GM21737 (cell line): ENCODE measurements around the gene PDE2A.
"Not testable (repeated sequence)": the region's sequence is repeated elsewhere in the genome, so short reads cannot be mapped to it uniquely, and the experiment has no call there.

ENCODE experiments used
- ATAC-seq: cut with Tn5 transposase; IDR thresholded peaks from one replicate; pipeline ENCODE4 v1.9.1; 2021; ENCODE audit warnings: mild to moderate bottlenecking, moderate library complexity; ENCODE audit not compliant: unreplicated experiment

PDE2A gene

DNA sequence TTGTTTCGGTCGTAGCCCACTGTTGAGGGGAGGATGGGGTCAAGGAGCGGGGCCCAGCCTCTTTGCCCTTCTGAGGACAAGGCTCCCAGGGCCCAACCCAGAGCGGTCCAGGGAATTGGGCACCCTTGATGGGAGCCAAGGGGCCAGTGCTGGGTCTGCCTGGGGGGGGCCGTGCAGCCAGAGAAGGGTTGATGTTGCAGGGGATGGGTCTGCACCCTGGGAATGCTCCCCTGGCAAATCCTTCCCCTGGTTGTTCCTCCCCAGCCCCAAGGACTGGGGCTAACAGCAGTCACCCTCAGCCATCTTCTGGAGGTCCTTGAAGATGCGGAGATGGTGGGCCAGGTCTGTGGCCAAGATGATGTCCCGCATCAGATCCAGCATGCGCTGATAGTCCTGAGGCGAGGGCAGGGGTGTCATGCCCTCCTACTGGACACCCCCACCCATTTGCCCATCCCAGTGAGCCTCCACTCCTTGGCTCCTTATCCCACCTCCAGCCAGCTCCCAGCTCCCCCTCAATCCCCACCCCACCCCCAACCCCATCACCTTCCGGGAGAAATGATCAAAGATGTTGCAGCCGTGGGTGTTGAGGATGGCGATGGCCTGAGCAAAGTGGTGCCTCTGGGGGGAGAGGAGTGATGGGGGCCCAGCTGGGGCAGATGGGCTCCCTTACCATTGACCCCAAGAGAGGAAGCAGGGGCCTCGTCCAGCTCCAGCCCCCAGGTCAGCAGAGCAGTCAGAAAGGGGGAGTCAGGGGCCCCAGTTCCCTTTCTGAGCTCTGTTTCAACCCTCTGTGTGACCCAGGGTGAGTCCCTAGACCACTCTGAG lies 95.0 kb downstream of the PDE2A start:
- ATAC-seq = no peak

DNA sequence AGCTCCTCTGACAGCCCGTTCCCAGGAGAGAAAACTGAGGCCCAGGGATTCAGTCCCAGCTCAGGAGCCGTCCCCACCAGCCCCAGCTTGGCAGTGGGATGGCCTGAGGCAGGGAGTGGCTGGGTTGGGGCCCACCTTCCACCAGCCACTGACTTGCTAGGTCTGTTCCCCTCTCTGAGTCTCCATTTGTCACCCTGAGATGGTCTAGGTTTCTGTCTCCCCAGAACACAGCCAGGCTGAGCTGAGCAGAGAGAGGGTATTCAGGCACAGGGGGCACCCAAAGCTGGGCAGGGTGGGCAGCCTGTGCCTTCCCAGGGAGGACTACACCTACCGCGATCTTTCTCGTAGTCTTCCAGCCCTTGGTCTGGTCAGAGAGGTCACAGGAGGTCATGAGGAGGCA lies 95.7 kb downstream of the PDE2A start:
- no peak for ATAC-seq

DNA sequence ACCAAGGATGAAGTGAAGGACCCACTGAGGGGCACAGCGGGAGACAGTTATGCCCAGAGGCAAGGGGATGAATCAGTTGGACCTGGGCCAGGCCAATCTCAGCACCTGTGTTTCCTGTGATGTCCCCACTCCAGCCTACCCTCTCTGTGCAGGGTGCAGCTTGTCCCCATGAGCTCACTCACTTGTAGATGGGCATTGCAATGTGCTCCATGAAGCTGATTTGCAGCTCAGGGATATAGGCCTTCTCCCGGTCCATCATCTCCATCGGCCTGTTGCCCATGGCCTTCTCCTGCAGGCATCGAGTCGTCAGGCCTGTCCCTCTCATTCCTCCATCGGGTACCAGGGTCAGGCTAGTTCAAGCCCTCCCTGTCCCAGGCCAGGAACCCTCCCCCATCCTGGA lies 96.2 kb downstream of the PDE2A start:
- ATAC-seq = no peak

DNA sequence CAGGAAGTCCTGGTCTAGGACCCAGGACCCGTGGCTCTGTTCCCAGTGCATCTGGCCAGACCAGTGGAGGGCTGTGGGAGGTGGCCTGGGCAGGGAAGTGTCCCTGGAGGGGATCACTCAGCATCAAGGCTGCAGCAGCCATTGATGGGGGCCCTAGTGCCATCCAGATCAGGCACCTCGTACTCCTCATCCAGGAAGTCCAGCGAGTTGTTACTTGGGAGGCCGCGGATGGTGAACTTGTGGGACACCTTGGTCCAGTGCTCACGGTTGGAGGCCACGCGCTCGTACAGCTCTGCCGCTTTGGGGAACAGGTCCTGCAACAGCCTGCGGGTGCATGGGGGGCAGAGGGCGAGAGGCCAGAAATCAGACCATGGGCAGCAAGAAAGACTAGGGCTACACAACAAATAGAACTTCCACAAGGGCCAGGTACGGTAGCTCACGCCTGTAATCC lies 96.9 kb downstream of the PDE2A start:
- no peak for ATAC-seq

DNA sequence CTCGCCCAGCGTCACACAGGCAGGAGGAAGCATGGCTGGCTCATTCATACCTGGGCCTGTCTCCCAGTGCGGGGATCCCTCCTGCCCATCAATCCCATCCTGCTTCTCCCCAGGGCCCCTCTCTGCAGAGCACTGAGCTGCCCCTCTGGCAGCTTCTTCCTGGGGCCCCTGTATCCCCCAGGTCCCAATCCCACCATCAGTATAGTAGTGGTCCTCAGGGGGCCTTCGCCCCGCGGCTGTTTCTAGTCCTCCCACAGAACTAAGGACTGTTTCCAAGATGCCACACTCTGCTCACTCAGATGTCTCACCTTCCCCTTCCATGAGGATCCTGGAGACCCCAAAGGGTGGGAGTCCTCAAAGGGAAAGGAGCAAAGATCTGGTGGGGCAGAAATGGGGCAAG lies 97.6 kb downstream of the PDE2A start:
- ATAC-seq = no peak

DNA sequence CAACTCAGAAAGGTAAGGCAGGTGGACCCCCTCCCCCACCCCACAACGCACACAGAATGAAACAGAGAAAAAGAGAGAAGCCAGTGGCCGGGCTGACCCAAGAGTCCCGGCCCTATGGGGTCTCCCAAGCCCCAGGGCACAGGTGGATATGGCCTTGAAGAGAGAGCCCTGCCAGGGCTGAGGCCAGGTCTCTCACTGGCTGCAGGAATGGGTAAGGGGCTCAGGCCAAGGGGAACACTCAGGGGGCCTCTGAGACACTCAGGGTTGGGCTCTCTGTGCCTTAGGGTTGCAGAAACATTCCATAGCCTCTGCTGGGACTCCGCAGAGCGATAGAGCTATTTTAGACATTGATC lies 98.0 kb downstream of the PDE2A start:
- ATAC-seq = no peak

DNA sequence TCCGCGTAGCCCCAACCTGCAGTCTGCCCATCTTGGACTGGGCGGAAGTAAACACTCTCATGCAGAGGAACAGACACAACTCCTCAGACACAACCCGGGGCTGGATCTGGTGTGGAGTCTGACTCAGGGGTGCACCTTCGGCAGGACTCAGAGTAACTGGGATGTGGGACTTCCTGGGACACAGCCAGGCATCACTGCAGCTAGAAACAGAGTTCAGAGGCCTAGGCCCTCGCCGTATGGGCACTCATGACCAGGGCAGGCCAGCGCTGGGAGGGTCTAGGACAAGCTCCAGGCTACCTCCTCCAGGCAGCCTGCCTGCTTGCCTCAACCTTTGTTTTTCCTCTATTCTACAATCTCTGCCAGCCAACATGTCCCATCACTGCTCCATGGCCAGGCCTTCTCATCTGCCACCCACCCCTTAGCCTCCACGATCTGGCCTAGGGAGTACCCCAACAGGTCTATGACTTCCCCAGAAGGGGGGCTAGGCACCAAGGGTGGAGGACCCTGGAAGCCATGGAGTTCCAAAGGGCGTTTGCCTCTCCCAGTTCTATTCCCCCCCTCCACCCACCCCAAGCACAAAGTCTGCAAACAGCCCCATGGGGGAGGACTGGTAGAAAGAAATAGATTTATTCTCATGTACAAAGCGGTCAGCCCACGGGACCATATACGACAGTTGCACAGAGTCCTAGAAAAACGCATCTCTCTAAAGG lies 98.5 kb downstream of the PDE2A start:
- no peak for ATAC-seq

DNA sequence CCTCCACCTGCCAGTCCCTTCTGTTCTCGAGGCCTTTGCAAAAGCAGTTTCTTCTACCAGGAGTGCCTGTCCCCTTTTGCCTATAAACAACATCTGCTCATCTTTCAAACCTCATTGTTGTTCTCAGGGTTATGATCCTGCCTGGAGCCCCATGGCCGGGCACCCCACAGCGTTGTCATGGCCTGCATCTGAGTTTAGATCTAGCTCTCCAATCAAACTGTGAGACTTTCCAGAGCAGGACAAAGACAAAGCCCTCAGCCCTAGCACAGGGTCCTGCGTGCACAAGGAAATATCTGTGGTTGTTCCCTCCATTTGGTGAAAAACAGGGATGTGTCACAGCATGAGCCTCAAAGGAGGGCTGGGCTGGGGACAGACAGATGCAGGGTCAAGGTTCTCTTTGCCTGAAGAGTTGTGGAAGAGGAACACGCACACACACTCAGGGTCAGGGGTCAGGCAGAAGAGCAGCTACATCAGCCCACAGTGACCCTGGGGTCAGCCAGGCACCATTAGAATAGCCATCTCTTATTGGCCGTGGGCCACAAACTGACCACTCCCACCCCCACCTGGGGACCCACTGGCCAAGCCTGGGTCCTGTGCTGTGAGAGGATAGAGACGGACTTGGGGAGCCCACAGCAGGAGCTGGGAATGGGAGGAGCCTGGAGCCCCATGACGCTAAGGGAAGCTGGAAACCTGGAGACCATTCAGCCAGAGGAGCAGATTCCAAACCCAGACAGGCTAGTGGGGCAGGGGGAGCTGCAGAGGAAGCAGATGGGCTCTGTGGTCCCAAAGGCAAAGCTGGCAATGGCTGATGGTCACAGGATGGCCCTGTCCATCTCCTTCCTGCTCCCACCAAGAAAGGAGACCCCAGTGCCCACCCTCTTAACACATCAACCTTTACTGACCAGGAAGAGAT lies 99.4 kb downstream of the PDE2A start:
- no peak for ATAC-seq

DNA sequence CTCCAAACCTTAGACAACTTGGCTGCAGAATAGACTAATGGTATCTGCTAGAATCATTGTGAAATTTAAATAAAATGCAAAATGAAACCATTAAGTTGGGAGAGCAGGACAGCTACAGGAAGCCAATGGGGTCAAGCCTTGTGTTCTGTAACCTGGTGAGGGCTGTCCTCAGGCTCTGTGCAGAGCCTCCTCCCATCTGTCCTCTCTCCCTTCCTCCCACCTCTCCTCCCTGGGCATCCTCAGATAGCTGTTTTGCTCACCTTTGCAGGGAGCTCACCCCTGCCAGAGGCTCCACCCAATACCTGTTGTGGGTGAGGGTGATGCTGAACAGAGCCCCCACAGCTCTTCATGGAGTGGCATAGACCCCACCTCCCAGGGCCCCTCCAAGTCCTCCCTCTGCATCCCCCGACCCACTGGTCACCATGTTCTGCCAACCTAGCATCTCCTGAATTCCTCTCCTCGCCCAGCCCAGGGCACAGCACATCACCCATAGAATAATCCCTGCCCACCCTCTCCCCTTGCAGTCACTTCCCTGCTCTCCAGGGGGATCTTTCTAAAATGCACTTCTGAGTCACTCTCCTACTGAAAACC lies 100.3 kb downstream of the PDE2A start:
- no peak for ATAC-seq

DNA sequence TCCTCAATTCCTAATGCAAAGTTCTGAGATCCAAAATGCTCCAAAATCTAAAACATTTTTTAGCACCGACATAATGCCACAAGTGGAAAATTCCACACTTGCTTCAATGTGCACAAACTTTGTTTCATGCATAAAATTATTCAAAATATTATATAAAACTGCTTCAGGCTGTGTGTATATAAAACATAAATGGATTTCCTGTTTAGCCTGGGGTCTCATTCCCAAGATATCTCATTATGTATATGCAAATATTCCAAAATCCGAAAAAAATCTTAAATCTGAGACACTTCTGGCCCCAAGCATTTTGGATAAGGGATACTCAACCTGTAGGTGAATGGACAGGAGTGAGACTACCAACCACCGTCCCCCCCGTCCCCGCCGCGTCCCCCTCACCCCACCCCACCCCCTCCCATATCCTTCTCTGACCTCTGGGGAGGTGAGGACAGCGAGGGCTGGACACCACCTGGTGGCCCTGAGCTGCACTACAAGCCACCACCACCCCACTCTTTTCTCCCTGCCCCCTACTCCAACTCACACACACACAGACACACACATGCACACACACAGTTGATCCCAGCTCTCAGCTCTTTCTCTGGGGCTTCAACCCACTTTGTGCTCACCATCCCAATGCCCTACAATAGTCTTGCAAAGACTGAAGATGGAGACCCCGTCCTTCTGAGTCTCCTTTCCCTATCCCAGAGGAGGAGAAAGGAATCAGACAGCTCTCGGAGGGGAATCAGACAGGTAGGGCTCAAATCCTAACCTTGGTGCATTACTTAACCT lies 101.0 kb downstream of the PDE2A start:
- no peak for ATAC-seq

DNA sequence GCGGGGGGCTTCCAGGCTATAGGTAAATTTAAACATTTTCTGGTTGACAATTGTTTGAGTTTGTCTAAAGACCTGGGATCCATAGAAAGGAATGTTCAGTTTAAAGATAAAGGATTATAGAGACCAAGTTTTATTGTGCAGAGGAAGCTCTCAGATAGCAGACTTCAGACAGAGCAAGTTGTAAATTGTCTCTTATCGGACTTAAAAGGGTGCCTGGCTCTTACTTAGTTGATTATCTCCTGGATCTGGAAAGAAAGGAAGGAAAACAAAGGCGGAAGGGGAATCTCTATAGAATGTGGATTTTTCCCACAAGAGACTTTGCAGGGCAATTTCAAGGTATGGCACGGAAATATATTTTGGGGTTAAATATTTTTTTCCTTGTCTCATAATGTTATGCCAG lies 101.7 kb downstream of the PDE2A start:
- ATAC-seq = not testable (repeated sequence)

DNA sequence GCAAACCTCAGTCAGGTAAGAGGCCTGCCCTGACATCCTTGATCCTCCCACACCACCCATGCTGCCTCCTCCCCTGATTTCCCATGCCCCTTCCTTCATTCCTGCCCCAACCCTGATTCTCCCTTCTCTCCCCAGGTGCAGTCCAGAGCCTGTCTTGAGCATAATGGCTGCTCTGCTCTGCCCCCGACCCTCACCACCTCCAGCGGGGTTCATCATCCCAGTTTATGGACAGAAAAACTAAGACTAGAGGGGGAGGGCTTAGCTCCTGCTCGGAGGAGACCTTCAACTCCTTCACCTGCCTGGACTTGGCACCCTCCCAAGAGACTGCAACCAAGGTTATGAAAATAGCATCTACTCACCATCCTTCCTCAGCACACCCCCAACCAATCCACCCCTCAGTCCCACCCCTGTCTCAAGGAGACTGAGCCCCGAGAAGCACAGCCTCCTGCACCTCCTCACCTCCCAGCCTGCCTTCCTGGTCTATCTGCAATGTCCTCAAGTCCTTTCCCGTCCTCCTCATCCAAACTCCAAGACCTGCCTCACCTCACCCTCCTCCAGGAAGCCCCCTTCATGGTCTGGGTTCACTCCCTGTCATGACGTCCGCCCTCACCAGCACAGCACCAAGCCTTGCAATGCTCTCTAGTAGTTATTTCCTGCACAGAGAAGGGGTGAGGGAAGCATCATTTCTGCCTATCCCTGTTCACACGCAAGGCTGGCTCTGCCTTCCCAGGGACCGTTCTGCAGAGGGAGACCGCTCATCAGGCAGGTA lies 103.1 kb downstream of the PDE2A start:
- no peak for ATAC-seq

DNA sequence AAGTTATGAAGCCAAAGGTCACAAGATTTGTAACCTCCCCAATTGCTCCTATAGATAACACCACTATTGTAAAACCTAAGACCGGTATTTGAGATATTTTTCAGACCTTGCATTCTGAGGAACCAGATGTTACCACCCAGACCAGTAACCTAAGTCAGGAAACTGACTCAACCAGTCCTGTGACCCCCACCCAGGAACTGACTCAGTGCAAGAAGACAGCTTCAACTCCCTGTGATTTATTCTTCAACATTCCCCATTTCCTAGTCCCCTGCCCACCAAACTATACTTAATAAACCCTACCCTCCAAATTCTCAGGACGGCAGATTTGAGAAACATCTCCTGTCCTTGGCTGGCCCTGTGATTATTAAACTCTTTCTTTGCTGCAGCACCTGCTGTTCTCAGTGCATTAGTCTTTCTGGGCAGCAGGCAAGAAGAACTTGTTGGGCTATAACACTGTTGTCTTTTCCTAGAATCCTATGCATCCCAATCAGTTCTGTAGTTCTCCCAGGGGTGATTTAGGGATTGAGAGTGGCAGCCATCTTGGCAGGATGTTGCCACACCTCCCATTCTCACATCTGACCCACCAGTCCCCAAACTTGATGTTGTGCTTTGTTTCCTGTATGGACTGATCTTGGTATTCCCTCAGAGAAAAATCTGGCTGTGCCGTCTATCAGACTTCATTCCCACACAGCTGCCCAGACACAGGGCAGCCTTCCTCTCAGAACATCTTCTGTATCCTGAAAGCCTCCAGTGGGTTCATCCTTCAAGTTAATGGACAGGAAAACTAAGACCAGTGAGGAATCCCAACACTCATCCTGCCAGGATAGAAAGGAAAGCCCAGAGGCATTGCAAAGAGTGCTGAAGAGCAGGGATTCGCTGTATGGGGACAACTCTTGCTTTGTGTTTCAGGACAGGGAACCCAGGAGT lies 104.0 kb downstream of the PDE2A start:
- ATAC-seq = no peak

DNA sequence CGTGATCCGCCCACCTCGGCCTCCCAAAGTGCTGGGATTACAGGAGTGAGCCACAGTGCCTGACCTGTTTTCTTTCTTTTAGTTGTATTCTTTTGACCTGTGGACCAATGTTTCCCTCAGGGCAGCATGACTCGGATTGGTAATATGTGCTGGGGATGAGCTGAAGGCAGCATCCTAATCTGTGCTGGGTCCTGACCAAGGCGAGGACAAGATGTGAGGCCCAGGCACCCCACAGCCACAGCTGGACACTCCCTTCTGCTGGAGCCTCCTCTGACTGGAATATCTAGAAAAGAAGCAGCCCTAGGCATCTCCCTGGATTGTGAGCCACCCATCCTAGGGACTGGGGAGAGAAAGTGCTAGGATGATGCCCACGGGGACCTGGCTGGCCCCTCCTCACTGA lies 105.4 kb downstream of the PDE2A start:
- ATAC-seq = no peak

DNA sequence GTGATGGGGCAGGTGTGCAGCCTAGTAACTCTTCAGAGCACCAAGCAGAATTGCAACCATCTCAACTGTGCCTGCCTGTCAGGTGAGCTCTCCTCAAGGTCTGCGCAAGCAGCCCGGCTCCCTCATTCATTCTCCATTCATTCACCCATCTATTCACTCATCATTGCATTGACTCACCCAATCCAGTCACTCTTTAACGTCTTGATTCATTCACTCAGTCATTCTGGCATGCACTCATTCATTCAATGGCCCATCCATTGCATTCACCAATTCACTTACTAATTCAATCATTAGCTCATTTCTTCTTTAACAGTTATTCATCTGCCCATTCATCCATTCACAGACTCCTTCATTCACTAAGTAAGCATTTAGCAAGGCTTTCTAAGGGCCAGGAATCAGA lies 111.8 kb downstream of the PDE2A start:
- ATAC-seq = no peak

DNA sequence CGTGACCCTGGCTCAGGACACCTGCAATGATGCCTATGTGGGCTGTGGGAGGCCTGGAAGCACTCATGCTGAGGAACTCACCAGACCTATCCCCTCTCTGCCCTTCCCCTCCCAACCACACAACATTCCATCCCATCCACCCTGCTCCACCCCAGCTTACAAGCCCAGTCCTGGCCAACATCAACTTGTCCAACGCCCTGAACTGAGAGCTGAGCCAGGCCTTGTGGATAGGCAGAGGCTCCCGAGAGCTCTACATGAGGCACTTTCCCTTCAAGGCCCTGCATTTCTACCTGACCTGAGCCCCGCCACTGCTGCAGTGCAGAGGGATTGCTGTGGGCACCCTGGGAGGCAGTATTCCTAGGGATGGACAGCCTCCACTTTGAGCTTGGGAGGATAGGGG lies 112.4 kb downstream of the PDE2A start:
- ATAC-seq = no peak

DNA sequence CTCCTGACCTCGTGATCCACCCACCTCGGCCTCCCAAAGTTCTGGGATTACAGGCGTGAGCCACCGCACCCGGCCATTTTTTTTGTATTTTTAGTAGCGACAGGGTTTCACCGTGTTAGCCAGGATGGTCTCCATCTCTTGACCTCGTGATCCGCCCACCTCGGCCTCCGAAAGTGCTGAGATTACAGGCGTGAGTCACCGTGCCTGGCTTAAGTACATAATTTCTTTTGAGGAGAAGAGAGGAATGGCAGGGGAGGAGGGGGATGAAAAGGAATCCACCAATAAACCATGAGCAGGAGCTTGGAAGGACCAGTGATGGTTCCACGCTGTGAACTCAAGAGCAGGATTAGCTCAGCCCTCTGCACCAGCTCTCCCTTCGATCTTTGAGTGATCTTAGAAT lies 113.4 kb downstream of the PDE2A start:
- ATAC-seq = not testable (repeated sequence)

DNA sequence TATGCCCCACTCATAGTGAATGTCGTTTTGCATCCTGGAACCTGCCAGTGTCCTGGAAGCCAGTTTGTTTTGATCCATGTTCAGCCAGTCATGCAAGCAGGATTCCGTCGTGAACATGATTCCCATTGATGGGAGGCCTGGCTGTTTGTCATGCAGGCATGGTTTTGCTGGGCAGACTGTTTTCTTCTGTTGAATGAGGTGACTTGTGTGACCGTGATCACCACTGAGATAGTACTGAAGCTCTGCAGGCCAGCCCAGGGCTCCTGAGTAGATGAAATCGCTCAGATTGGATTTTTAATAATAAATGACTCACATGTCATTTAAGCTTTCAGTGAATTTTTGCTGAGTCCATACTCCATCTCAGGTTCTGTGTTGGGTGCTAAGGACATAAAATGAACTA lies 117.8 kb downstream of the PDE2A start:
- no peak for ATAC-seq
